Epithelial cell of proximal tubule (primary cell): Measurements from ENCODE around the gene NELL1. TPM values are rescaled to one million over a fixed set of nuclear protein-coding genes. Genes with fewer than 3 reads are reported as not detected.

Source experiments
- DNase-seq: peaks from one replicate; pipeline ENCODE4 v3.0.0-alpha.2; 2011; ENCODE audit warnings: low read depth
- H3K4me3 ChIP-seq: 2 replicates; pipeline ENCODE4 v1.5.1; 2011; ENCODE audit warnings: low read depth, mild to moderate bottlenecking, low read length
- total RNA-seq: library from RNA; depleted of rRNA; stranded (reverse); fragments of >200 nt; gene quantifications from 2 replicates; pipeline ENCODE4 v1.2.3, GENCODE V29; 2015
- TF ChIP-seq, protein P1 (sequence below): conservative IDR thresholded peaks from 2 replicates; pipeline ENCODE4 v1.5.1; 2012; ENCODE audit warnings: low read depth, mild to moderate bottlenecking, low read length

The NELL1 gene
- total RNA-seq, 1 donor from 2014 or later, result not detected

DNA sequence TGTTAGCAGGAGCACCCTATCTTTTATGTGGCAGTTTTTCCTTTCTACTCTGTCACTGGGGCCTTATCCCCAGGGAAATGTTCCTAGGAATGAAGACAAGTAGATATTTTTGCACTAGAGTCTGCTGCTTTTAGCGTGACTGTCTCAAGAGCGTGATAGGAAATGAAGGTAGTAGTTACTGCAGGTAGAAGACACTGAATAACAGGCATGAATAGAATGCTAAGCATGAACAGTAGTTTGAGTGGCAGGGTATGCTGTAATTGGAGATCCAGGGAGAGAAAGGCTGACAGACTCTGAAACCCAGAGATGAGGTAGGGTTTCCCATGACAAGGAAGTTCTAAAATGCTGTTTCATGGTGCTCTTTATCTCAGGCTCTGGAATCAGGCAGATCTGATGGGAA is 475.1 kb downstream of the NELL1 start:
- DNase-seq, result no peak
- TF ChIP-seq, protein P1, sequence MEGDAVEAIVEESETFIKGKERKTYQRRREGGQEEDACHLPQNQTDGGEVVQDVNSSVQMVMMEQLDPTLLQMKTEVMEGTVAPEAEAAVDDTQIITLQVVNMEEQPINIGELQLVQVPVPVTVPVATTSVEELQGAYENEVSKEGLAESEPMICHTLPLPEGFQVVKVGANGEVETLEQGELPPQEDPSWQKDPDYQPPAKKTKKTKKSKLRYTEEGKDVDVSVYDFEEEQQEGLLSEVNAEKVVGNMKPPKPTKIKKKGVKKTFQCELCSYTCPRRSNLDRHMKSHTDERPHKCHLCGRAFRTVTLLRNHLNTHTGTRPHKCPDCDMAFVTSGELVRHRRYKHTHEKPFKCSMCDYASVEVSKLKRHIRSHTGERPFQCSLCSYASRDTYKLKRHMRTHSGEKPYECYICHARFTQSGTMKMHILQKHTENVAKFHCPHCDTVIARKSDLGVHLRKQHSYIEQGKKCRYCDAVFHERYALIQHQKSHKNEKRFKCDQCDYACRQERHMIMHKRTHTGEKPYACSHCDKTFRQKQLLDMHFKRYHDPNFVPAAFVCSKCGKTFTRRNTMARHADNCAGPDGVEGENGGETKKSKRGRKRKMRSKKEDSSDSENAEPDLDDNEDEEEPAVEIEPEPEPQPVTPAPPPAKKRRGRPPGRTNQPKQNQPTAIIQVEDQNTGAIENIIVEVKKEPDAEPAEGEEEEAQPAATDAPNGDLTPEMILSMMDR, result no peak
- H3K4me3 ChIP-seq, result no peak overlapping the region

GRCh38 chr11:21148376-21148775 is 479.0 kb downstream of the NELL1 start:
- DNase-seq, result no peak
- TF ChIP-seq, protein P1, result no peak
- H3K4me3 ChIP-seq, result no peak overlapping the region

DNA sequence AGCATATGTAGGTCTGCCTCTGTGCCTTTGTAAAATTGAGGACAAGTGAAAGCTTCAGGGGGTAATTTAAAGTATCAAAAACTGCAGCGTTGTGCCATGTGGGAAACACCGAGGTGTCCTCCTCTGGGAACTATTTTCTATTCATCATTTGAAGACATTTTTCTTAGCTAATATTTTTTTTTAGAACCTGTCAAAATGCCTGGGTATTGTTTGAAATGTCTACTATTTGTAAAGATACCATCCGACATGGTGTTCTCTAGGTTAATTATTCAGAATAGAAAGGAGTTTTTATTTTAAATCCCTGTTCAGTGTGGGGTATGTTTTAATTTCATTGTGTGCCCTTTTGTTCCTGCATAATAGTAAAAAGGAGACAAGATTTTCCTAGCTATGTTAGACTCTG is 490.8 kb downstream of the NELL1 start:
- no peak overlapping the region for H3K4me3 ChIP-seq
- no peak for DNase-seq
- TF ChIP-seq, protein P1, result no peak

DNA sequence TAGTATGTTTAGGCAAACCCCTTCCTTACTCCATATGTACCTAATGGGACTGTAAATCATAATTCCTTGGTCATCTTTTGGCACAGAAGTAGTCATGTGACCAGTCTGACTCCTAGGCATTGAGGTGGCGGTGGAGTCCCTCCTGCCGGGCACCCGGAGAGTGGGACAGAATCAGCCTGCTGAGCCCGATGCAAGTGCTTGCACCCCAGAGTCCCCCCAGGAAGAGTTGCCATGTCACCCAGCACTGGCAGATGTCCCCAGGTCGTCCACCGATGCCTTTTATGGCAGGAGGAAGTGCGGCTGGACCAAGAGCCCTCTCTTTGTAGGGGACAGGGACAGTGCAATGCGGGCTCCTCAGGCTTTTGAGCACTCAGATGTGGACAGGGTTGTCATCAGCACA is 500.3 kb downstream of the NELL1 start:
- TF ChIP-seq, protein P1, result no peak
- H3K4me3 ChIP-seq, result no peak overlapping the region
- DNase-seq, result no peak

DNA sequence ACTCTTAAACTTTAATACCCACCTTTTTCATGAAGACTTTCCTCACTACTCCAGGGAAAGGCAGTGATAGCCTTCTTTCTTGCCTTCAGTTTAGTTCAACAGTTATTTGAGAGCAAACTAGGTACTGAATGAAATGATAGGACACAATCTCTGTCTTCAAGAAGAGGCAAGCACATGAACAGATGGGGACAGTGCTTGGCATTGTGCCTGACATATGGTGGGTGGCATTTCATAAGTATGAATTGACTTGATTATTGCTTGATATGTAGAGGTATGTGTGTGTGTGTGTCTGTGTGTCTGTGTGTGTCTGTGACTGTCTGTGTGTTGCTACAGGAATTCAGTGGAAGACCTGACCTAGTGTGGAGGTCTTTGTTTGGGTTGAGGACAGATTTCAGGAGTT is 504.1 kb downstream of the NELL1 start:
- TF ChIP-seq, protein P1, result no peak
- no peak for DNase-seq
- H3K4me3 ChIP-seq, result no peak overlapping the region

- H3K4me3 ChIP-seq, result no peak overlapping the region
- TF ChIP-seq, protein P1, result no peak
- DNase-seq, result no peak
Observed at GRCh38 chr11:21174781-21175180, 505.4 kb downstream of the NELL1 start.

GRCh38 chr11:21177379-21177778 is 508.0 kb downstream of the NELL1 start:
- H3K4me3 ChIP-seq, result no peak overlapping the region
- DNase-seq, result no peak
- TF ChIP-seq, protein P1, result no peak
